Medulla oblongata (tissue), 1 donor: ENCODE data around the gene BAD.
"Not testable (repeated sequence)": the region's sequence is repeated elsewhere in the genome, so short reads cannot be mapped to it uniquely, and the experiment has no call there.

ENCODE experiments used
- DNase-seq: peaks from one replicate; pipeline ENCODE4 v3.0.0-alpha.2; 2015; ENCODE audit errors: extremely low spot score

BAD gene

DNA sequence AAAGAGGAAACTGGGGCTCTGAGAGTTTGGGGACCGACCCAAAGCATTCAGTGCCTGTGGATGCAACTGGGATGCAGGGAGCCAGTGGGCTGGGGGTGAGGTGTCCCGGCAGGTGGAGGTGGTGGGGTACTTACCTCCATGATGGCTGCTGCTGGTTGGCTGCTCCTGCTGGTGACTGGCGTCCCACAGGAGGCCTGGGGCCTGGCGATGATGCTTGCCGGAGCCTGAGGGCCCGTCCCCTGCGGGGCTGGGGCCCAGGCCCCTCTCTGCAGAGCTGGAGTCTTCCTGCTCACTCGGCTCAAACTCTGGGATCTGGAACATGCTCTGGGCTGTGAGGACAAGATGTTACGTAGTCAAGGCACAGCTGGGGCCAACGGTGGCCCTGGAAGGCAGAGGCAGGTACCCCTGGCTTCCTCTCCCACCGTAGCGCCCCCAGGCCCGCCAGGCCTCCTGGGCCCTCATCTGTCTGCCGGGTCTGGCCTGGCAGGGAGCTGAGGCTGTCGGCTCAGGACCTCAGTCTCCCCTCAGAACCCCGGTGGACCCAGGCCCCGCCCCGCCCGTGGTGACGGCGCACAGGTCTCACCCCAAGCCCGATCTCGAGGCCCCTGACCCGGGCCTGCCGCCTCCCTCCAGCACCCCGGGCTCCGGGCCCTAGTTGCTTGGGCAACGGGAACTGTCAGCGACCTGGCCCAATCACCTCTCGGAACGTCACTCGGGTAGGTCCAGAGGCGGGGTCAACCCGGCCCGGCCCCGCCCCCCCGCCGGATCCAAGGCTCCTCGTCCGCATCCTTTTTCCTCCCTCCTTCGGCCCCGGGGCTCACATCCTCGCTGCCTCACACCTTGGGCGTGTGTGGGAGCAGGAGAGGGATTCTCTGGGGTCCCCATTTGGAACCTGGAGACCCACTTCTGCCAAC lies at the start of gene BAD:
TSS of gene BAD (minus strand) at position 618 of the 914 bp plus-strand sequence. CDS start at position 321, 297 bp downstream.
- peak; percentile 98 for DNase-seq

DNA sequence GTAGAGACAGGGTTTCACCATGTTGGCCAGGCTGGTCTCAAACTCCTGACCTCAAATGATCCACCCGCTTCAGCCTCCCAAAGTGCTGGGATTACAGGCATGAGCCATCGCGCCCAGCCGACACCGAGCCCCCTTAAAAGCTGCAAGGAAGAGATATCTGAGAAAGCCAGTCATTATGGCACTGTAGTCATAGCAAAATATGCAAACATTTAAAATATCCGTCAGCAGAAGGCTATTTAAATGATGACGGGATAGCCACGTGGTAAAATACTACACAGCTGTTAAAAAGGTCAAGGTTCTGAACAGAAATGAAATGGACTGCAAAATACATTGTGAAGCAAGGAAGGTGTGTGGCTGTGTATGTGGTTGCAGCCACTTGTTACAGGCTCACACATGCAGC lies 49.1 kb upstream of the BAD start:
- no peak for DNase-seq

DNA sequence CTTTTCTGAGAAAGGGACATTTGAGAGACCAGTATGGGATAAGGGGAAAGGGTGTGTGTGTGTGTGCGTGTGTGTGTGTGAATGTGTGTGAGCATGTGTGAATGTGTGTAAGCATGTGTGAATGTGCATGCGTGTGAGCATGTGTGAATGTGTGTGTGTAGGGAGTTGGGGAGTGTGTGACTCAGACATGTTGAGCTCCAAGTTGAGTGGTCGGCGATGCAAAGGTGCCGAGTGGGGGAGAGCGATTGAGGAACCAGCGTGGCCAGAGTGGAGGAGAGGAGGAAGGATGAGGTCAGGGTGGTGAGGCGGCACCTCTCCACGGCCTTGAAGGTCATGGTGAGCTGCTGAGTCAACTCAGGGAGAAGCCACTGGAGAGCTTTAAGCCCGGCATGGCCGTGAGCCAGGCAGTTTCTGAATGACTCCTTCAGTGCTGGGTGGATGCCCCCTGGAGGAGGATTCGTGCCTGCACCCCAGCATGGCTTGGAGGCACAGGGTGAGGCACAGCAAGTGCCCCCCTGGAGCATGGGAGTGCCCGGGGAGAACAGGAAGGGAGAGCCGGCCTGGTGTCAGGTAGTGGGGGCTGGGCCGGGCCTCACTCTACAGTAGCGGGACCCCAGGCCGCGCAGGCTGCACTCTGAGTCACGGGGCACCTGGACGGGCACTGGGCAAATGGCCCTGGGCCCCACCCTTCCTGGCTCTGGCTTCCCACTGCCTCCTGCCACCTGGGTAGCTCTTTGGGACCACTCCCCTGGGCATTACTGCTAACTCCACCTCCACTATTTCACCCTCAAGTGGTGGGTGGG lies 47.3 kb upstream of the BAD start:
- peak; percentile 56 for DNase-seq

DNA sequence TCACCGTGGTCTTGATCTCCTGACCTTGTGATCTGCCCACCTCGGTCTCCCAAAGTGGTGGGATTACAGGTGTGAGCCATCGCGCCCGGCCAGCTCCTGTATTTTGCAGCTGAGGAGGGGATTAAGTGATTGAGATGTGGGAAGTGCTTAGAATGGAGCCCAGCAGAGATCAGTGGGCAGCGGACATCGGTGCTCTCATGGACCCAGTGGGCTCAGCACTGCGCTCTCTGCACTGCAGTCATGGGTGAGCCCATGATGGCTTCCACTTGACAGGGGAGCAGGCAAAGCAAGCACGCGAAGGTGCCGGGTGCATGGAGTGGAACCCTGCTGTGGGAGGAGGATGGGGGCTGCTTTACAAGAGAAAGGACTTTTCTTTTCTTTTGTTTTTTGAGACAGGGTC lies 46.4 kb upstream of the BAD start:
- DNase-seq, result no peak

DNA sequence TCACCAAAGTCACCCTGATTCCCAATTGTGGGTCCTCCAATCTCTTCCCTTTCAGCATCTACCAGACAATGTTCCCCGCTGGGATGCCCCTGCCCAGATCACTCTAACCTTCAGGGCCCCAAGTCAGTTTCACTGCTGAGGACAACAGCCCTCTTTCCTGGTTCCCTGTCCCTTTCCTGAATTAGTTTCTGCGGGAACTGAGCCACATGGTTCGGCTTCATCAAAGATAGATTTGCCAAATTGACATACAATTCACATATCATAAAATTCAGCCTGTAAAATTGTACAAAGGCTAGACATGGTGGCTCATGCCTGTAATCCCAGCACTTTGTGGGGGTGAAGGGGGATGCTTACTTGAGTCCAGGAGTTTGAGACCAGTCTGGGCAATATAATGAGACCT lies 43.5 kb upstream of the BAD start:
- no peak for DNase-seq

DNA sequence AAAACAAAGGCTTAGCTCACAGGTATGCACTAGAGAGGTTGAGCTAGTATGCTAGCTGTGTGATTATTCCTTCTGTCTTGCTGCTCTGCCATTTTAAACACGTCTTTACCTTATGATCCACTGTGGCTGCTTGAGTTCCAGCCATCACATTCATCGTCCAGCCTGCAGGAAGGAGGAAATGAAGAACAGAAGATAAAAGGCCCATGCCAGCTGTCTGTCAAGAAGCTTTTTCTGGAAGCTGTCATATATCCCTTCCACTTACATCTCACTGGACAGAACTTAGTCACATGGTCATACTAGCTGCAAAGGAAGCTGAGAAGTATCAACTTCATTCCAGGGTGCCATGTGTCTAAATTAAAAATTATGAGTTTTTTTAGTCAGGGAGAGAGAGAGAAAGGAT lies 42.9 kb upstream of the BAD start:
- no peak for DNase-seq

DNA sequence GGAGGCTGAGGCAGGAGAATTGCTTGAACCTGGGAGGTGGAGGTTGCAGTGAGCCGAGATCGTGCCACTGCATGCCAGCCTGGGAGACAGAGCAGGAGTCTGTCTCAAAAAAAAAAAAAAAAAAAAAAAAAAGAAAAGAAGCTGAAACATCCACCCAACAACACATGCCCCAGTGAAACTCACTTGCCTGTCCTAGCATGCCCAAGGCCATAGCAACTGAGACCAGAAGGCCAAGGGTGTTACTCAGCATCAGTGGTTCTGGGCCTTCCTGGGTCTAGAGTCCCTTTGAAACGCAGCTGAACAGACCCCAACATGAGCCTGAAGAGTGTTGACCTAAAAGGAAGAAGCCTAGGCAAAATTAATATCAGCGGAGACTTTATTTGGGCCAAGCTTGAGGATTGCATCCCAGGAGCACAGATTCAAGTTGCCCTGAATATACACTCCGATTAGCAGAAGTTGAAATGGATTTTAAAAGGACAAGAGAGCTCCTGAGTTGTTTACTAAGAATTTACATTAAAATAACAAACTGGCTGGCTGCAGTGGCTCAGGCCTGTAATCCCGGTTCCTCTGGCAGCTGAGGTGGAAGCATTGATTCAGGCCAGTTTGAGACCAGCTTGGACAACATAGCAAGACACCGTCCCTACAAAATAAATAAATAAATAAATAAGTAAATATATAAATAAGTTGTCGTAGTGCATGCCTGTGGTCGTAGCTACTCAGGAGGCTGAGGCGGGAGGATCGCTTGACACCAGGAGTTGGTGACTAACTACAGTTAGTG lies 40.4 kb upstream of the BAD start:
- no peak for DNase-seq

DNA sequence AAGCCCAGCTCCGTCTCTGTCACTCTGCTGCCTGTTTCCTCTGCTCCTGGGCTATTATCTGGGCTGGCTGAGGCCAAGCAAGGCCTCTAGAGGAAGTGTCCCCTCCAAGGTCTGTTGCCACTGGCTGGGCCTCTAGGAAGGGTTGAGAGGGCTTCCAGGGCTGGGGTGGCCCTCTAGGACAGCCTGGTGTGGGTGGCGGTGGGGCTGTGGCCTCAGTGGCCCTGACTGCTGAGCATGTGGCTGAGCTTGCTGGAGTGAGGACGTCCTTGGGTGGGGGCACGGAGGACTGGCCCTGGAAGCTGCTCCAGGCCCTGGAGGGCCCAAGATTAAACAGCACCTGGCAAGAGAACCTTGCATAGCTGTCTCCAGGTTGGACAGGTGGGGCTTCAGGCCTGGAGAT lies 39.5 kb upstream of the BAD start:
- not testable (repeated sequence) for DNase-seq

DNA sequence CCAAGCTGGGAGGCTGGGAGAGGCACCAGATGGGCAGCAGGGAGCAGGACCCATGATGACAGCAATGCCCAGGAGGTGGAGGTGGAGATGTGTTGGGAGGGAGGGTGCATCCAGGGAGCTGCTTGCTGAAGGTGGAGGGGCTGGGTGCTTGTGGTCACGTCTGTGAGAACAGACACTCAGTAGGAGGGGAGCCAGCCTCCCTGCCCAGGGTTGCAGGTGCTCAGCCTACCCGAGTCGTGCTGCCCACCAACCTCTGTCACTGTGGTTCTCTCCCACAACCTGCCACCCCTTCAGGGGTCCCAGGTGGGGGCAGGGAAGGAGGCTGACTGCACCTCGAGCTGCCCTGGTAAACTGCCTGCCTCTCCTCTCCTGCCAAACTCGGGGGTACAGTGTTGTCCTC lies 38.9 kb upstream of the BAD start:
- no peak for DNase-seq

DNA sequence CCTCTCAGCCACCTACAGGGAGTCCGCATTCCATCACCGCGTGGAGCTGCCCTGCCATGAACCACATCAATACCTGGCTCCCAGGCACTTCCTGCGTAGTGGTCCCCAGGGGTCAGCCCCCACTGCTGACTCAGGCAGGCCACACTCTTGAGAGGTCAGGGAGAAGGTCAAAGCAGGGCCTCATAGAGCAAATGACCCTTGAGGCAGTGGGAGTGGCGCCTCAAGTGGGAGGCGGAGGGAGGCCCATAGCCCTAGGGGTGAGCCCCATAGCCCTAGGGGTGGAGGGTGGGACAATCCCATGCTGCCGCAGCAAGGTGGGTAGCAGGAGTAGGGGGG lies 38.4 kb upstream of the BAD start:
- no peak for DNase-seq

DNA sequence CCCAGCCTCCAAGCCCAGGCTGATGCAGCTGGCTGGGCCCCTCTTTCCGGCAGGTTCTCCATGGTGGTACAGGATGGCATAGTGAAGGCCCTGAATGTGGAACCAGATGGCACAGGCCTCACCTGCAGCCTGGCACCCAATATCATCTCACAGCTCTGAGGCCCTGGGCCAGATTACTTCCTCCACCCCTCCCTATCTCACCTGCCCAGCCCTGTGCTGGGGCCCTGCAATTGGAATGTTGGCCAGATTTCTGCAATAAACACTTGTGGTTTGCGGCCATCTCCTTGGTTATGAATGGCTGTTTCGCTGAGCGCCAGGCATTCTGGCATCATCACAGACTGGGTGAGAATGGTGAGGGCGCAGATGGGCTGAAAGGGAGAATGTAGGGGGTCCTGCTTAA lies 37.1 kb upstream of the BAD start:
- DNase-seq, result no peak

DNA sequence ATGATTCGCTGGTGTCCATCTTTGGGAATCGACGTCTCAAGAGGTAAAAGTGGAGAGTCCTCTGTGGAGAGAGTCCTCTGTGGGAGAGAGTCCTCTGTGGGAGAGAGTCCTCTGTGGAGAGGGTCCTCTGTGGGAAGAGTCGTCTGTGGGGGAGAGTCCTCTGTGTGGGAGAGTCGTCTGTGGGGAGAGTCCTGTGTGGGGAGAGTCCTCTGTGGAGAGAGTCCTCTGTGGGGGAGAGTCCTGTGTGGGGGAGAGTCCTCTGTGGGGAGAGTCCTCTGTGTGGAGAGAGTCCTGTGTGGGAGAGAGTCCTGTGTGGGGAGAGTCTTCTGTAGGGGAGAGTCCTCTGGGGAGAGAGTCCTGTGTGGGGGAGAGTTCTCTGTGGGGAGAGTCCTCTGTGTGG lies 36.6 kb upstream of the BAD start:
- DNase-seq, result no peak

DNA sequence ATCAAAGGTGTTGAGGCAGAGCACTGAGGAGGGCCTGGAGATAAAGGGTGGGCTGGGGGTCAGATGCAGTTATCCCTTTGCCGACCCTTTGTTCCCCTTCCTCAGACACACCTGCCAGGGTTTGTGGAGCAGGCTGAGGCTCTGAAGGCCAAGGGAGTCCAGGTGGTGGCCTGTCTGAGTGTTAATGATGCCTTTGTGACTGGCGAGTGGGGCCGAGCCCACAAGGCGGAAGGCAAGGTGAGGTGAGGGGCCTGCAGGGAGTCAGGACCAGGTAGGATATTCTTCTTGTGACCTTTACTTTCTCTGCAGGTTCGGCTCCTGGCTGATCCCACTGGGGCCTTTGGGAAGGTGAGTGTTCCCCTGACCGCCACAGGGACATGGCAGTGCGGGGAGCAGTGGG lies 36.1 kb upstream of the BAD start:
- no peak for DNase-seq

DNA sequence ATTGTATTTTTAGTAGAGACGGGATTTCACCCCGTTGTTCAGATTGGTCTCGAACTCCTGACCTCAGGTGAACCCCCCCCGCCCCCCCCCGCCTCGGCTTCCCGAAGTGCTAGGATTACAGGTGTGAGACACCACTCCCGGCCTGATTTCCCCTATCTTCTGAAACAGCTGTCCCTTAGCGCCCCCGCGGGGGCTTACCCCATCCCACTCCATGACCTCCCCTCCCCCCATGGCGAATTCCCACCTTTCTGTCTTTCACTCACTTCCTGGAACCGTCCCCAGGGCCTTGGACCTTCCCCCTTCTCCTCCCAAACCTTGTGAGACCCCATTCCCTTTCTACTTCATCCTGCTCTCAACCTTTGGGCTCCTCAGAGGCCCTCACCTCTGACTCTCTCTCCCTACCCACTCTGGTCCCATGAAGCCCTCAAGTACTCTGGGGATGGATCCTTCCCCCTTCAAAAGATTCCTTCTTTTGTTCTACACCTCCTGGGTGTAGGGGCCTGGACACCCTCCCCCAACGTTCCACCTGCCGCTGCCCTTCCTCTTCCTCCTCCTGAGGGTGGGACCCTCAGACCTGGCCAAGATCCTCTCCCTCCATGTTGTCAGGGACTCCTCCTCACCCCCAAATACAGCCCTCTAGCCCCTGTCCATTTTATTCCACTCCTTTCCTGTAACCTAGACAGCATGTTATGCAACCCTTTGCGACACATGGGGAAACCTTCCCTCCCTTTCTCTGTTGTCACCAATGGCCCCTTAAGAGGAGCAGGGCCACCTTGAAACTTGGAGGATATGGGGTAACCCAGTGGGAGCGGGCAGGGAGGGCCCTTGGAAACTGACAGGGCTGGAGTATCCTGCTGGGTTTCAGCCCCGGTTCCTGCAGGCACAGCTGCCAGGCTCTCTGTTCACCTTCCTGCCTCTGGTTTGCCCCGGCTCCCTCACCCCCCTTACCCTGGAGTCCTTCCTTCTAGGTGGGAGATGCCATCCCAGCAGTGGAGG lies 34.6 kb upstream of the BAD start:
- DNase-seq, result no peak

DNA sequence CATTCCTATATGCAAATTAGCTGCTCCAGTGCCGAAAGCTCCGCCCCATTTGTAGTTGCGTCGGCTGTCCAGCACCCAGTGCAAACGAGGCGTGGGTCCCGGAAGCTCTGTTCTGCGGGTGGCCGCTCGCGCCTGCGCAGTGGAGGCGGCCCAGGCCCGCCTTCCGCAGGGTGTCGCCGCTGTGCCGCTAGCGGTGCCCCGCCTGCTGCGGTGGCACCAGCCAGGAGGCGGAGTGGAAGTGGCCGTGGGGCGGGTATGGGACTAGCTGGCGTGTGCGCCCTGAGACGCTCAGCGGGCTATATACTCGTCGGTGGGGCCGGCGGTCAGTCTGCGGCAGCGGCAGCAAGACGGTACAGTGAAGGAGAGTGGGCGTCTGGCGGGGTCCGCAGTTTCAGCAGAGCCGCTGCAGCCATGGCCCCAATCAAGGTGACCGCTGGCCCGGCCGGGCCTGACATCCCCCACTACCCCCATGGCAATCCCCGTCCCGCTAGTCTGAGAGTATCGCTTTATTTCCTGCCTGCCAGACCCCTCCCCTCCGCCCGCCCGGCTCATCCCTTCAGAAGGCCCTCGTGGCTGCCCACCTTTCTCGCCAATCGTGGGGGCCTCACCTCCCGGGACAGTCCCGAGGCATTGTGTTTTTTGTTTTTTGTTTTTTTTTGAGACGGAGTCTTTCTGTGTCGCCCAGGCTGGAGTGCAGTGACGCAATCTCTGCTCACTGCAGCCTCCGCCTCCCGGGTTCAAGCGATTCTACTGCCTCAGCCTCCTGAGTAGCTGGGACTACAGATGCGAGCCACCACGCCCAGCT lies 33.7 kb upstream of the BAD start, which contains the start of gene PRDX5:
TSS of gene PRDX5 (plus strand) at position 161 of the 805 bp plus-strand sequence. CDS start at position 256, 95 bp downstream.
- DNase-seq, result peak; percentile 99

DNA sequence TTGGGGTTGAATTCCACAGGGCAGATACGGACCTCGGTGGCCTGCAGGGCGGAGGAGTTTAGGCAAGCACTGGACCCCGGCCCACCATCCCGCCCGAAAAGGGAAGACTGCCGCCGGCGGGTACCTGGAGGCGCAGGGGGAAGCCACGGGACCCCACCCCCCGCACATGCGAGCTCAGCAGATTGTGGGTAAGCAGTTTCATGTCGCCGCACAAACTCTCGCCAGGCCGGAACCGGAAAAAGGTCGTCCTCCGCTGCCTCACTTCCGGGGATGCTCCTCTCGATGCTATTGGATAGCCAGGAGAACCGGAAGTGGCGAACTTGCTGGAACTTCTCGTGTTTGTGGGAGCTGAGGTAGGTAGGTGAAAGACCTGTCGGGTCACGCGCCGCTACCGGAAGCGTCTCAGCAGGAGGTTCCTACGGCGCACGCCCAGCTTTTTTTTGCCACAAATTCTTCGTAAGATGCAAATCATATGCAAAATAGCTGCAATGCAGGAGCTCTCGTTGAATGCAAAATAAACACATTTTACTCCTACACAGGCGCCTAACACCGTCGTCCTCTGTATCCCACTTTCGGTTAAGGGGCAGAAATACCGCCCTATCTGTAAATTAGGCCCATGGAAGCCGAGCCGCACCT lies 33.0 kb upstream of the BAD start, which contains the start of gene TRMT112:
TSS of gene TRMT112 (minus strand) at position 235 of the 636 bp plus-strand sequence. CDS start at position 202, 33 bp downstream.
- DNase-seq, result peak; percentile 99

DNA sequence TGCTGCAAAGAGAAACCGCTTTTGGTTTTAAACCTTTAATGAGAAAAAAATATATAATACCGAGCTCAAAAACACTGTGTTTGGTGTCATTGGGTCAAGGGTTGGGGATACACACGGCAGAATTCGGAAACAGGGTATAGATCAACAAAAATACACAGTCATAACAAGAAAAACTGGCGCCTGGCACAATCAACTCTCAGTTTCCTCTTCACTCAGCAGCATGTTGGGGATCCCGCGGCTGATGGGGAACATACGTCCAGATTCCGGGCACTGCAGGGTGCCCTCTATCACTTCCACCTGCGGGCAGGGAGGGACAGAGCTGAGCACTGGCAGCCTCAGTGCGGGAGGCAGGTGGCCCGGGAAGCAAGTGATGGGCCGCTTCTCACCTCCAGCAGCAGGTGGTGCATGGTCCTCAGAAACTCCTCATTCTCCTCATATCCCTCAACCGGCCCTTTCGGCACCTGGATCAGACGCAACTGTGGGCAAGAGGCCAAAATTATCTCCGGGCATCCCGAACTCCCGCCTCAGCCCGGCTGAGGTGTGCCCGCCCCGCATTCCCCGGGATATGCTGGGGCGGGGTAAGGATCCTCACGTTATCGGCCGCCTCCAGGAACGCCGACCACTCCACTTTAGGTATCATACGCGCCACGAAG lies 32.3 kb upstream of the BAD start:
- no peak for DNase-seq

DNA sequence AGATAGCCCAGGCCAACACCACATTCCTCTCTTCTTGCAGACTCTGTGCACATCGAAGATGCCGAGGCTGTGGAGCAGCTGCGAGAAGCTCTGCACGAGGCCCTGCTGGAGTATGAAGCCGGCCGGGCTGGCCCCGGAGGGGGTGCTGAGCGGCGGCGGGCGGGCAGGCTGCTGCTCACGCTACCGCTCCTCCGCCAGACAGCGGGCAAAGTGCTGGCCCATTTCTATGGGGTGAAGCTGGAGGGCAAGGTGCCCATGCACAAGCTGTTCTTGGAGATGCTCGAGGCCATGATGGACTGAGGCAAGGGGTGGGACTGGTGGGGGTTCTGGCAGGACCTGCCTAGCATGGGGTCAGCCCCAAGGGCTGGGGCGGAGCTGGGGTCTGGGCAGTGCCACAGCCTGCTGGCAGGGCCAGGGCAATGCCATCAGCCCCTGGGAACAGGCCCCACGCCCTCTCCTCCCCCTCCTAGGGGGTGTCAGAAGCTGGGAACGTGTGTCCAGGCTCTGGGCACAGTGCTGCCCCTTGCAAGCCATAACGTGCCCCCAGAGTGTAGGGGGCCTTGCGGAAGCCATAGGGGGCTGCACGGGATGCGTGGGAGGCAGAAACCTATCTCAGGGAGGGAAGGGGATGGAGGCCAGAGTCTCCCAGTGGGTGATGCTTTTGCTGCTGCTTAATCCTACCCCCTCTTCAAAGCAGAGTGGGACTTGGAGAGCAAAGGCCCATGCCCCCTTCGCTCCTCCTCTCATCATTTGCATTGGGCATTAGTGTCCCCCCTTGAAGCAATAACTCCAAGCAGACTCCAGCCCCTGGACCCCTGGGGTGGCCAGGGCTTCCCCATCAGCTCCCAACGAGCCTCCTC lies 31.4 kb upstream of the BAD start:
- DNase-seq, result not testable (repeated sequence)
